VCaP (cell line): ENCODE data around the gene MARS1.

Experiments used
- H3K27ac ChIP-seq: fragments of 450-650 bp; 2 replicates; pipeline ENCODE4 v1.5.1; 2017
- CTCF ChIP-seq: fragments of 450-650 bp; conservative IDR thresholded peaks from 2 replicates; pipeline ENCODE4 v1.5.1; 2017; ENCODE audit warnings: mild to moderate bottlenecking, moderate library complexity

MARS1 gene

GRCh38 chr12:57454566-57455373 lies 33.1 kb upstream of the MARS1 start, which contains the start of gene INHBE:
Gene INHBE, plus strand, starts transcription at chr12:57455307. Its CDS starts 230 bp downstream, at chr12:57455537.
- H3K27ac ChIP-seq: no peak within 1 kb of the TSS
- no peak for TF ChIP-seq CTCF

- H3K27ac ChIP-seq: no peak overlapping the region
- TF ChIP-seq CTCF: no peak
Observed at GRCh38 chr12:57455374-57456144, 32.3 kb upstream of the MARS1 start.

GRCh38 chr12:57456145-57456700 lies 31.6 kb upstream of the MARS1 start:
- peak; percentile 93 for TF ChIP-seq CTCF
- H3K27ac ChIP-seq: no peak overlapping the region

GRCh38 chr12:57456737-57457490 lies 31.0 kb upstream of the MARS1 start:
- no peak overlapping the region for H3K27ac ChIP-seq
- TF ChIP-seq CTCF: no peak

- TF ChIP-seq CTCF: no peak
- peak overlapping the region; percentile 75 for H3K27ac ChIP-seq
Observed at GRCh38 chr12:57458665-57459054, 29.2 kb upstream of the MARS1 start.

GRCh38 chr12:57459055-57459749 lies 28.7 kb upstream of the MARS1 start:
- TF ChIP-seq CTCF: peak; percentile 97
- peak overlapping the region; percentile 75 for H3K27ac ChIP-seq
